Right atrium auricular region (tissue), 2 donors: ENCODE measurements around the gene PDE10A. TPM values are rescaled to one million over a fixed set of nuclear protein-coding genes. Genes with fewer than 3 reads are reported as not detected.

Source experiments
- DNase-seq: peaks from one replicate; pipeline ENCODE4 v3.0.0-alpha.2; 2019; ENCODE audit warnings: low spot score
- H3K27ac ChIP-seq, 2 donors: fragments of 200-600 bp; sonication (generic); 1 replicate in 1 of 2; 2 replicates in 1 of 2; pipeline ENCODE4 v1.5.1; 2016 to 2019
- H3K27me3 ChIP-seq, 2 donors: fragments of 200-600 bp; sonication (generic); one replicate each; pipeline versions ENCODE4 v1.5.1 to v1.6.0; 2017 to 2019
- H3K36me3 ChIP-seq: fragments of 200-600 bp; sonication (generic); one replicate; pipeline ENCODE4 v1.5.1; 2016
- H3K4me1 ChIP-seq, 2 donors: fragments of 200-600 bp; sonication (generic); one replicate each; pipeline versions ENCODE4 v1.5.1 to v1.6.0; 2017 to 2019
- H3K4me3 ChIP-seq, 2 donors: fragments of 200-600 bp; sonication (generic); 1 replicate in 1 of 2; 2 replicates in 1 of 2; pipeline ENCODE4 v1.5.1; 2017 to 2019; ENCODE audit warnings: mild to moderate bottlenecking in 1 of 2, moderate library complexity in 1 of 2
- H3K9me3 ChIP-seq, 2 donors: fragments of 200-600 bp; sonication (generic); one replicate each; pipeline ENCODE4 v1.5.1; 2019
- total RNA-seq, 2 donors: library from RNA; depleted of rRNA; stranded (reverse); fragments of >200 nt; gene quantifications; one replicate each; pipeline ENCODE4 v1.1.0, GENCODE V29; 2016
- TF ChIP-seq, protein P1 (sequence below), 2 donors: fragments of 200-600 bp; sonication (generic); IDR thresholded peaks; one replicate each; pipeline ENCODE4 v1.5.1; 2019; ENCODE audit warnings: antibody characterized with exemption in 2 of 2

PDE10A gene
- total RNA-seq, 2 donors from 2014 or later: 3.6 to 4.3 TPM

DNA sequence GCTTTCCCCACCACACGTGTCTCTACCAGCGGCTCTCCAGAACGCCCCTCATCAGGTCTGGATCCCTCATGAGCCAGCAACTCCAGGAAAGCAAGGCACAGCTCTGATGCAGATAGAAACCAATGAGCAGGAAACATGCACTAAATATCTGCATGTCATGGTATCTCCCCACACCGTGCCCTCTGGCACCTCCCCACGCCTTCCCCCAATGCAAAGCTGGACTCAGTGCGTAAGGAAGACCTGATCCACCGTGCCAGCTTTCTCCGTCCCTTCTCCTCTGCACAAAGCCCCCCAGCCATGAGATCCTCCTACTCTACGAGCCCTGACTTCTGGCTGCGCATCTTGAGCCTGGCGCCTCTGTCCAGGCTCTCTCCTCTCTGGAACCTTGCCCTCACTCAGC lies 9.4 kb downstream of the PDE10A start:
- Histone ChIP-seq H3K27ac (no peak overlapping the region), H3K36me3 (no peaks in the 10 kb centered on the region), H3K9me3 (no peaks in the 10 kb centered on the region), H3K27me3 (no peaks in the 10 kb centered on the region), H3K4me3 (no peak overlapping the region), H3K4me1 (peaks cover 0 to 14% of the 10 kb centered on the region in 2 donors)
- TF ChIP-seq, protein P1, sequence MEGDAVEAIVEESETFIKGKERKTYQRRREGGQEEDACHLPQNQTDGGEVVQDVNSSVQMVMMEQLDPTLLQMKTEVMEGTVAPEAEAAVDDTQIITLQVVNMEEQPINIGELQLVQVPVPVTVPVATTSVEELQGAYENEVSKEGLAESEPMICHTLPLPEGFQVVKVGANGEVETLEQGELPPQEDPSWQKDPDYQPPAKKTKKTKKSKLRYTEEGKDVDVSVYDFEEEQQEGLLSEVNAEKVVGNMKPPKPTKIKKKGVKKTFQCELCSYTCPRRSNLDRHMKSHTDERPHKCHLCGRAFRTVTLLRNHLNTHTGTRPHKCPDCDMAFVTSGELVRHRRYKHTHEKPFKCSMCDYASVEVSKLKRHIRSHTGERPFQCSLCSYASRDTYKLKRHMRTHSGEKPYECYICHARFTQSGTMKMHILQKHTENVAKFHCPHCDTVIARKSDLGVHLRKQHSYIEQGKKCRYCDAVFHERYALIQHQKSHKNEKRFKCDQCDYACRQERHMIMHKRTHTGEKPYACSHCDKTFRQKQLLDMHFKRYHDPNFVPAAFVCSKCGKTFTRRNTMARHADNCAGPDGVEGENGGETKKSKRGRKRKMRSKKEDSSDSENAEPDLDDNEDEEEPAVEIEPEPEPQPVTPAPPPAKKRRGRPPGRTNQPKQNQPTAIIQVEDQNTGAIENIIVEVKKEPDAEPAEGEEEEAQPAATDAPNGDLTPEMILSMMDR (IDR thresholded peaks at IDR 0.05): no peak
- no peak for DNase-seq

GRCh38 chr6:165653196-165653595 lies 9.8 kb downstream of the PDE10A start:
- TF ChIP-seq, protein P1 (IDR thresholded peaks at IDR 0.05): no peak
- Histone ChIP-seq H3K9me3 (no peaks in the 10 kb centered on the region), H3K36me3 (no peaks in the 10 kb centered on the region), H3K27ac (no peak overlapping the region), H3K4me1 (peaks cover 0 to 14% of the 10 kb centered on the region in 2 donors), H3K4me3 (no peak overlapping the region), H3K27me3 (no peaks in the 10 kb centered on the region)
- DNase-seq: no peak

DNA sequence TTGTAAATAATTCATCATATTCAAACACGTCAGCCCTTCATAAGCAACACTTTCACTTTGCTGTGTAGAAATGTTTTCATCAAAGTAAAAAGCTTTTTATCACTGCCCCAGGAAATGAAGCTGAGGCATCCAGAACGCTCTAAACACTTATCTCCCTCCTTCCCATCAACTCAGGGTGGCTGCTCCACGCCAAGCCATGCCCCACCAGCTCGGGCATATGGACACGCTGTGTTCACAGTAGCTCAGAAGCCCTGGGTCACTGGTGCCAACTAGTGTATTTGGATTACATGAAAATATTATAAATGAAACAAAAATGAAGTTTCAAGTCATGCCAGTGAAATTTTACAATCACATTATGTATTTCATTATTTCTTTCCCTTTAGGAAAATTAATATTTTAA lies 10.3 kb downstream of the PDE10A start:
- no peak overlapping the region for H3K4me3 ChIP-seq
- H3K27ac ChIP-seq: no peak overlapping the region
- no peaks in the 10 kb centered on the region for H3K27me3 ChIP-seq
- DNase-seq: no peak
- TF ChIP-seq, protein P1 (IDR thresholded peaks at IDR 0.05): no peak
- H3K36me3 ChIP-seq: no peaks in the 10 kb centered on the region
- peaks cover 0 to 14% of the 10 kb centered on the region in 2 donors for H3K4me1 ChIP-seq
- no peaks in the 10 kb centered on the region for H3K9me3 ChIP-seq

- DNase-seq: no peak
Observed at GRCh38 chr6:165649166-165650137, 13.6 kb downstream of the PDE10A start.

DNA sequence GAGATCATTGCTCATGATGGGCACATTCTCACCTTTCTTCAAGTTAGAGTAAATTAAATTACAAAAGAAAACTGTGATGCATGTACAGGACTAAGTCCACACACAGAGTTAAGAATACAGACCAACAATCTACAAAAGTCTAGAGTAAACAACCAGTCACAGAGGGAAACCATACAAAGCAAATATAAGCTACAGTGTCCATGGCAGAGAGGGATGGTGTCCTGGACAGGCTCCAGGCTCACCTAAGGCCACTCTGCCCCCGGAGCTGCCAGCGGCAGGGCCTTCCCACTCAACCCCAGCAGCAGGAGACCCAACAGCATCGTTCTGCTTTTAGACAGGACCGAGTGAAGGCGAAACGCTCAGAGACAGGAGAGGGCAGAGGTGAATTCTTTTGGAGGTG lies 16.0 kb downstream of the PDE10A start:
- no peaks in the 10 kb centered on the region for H3K9me3 ChIP-seq
- peaks cover 0 to 14% of the 10 kb centered on the region in 2 donors for H3K4me1 ChIP-seq
- DNase-seq: no peak
- no peaks in the 10 kb centered on the region for H3K36me3 ChIP-seq
- H3K4me3 ChIP-seq: no peak overlapping the region
- TF ChIP-seq, protein P1 (IDR thresholded peaks at IDR 0.05): no peak
- H3K27ac ChIP-seq: no peak overlapping the region
- no peaks in the 10 kb centered on the region for H3K27me3 ChIP-seq

More at GRCh38 chr6:165649166-165650137, 13.6 kb downstream of the PDE10A start:
- H3K9me3 ChIP-seq: no peaks in the 10 kb centered on the region
- no peaks in the 10 kb centered on the region for H3K36me3 ChIP-seq
- TF ChIP-seq, protein P1 (IDR thresholded peaks at IDR 0.05): no peak
- no peak overlapping the region for H3K4me3 ChIP-seq
- peaks cover 0 to 14% of the 10 kb centered on the region in 2 donors for H3K4me1 ChIP-seq
- no peaks in the 10 kb centered on the region for H3K27me3 ChIP-seq
- peak overlapping the region in 1 of 2 donors; percentile 42 for H3K27ac ChIP-seq
